HG03469 (cell line): ENCODE measurements around the gene NDUFB8.

Source experiments
- ATAC-seq: cut with Tn5 transposase; IDR thresholded peaks from one replicate; pipeline ENCODE4 v1.9.1; 2021; ENCODE audit warnings: mild to moderate bottlenecking, moderate library complexity, moderate number of reproducible peaks; ENCODE audit not compliant: unreplicated experiment

NDUFB8 gene

DNA sequence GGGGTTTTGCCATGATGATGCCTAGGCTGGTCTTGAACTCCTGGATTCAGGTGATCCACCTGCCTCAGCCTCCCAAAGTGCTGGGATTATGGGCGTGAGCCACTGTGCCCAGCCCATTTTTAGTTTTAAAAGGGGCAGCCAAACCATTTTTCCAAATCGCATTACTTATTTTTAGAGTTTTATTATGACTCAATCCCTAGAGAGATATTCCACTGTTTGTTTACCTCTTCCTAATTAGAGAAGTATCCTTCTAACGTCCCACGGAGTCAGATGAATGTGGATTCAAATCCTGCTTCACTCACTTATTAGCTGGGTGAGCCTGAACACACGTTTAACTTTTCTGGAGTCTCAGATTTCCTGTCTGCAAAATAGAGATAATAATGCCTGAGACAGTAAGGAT lies 51.7 kb downstream of the NDUFB8 start:
- ATAC-seq: no peak
